ENCODE data around the gene SNX8. TPM values are rescaled to one million over a fixed set of nuclear protein-coding genes. Genes with fewer than 3 reads are reported as not detected.
"Not testable (repeated sequence)": the region's sequence is repeated elsewhere in the genome, so short reads cannot be mapped to it uniquely, and the experiment has no call there.

The SNX8 gene
- total RNA-seq, 2 experiments from 2014 or later: 47.6 to 49.6 TPM

GRCh38 chr7:2271273-2272026, 42.8 kb downstream of the SNX8 start:
- CTCF ChIA-PET: no interaction called here
- POLR2A ChIA-PET: no interaction called here

- POLR2A ChIA-PET: no interaction called here
- CTCF ChIA-PET: interaction anchor here (1.0 kb wide), 1 partner anchor 18 kb away, joined by 3 read pairs; no protein-coding TSS in a partner anchor
Measured at GRCh38 chr7:2270495-2270894, 43.7 kb downstream of the SNX8 start.

- CTCF ChIA-PET: interaction anchor here (1.0 kb wide), 1 partner anchor 19 kb away, joined by 3 read pairs; no protein-coding TSS in a partner anchor
- POLR2A ChIA-PET: no interaction called here
Measured at GRCh38 chr7:2269991-2270460, 44.2 kb downstream of the SNX8 start.

DNA sequence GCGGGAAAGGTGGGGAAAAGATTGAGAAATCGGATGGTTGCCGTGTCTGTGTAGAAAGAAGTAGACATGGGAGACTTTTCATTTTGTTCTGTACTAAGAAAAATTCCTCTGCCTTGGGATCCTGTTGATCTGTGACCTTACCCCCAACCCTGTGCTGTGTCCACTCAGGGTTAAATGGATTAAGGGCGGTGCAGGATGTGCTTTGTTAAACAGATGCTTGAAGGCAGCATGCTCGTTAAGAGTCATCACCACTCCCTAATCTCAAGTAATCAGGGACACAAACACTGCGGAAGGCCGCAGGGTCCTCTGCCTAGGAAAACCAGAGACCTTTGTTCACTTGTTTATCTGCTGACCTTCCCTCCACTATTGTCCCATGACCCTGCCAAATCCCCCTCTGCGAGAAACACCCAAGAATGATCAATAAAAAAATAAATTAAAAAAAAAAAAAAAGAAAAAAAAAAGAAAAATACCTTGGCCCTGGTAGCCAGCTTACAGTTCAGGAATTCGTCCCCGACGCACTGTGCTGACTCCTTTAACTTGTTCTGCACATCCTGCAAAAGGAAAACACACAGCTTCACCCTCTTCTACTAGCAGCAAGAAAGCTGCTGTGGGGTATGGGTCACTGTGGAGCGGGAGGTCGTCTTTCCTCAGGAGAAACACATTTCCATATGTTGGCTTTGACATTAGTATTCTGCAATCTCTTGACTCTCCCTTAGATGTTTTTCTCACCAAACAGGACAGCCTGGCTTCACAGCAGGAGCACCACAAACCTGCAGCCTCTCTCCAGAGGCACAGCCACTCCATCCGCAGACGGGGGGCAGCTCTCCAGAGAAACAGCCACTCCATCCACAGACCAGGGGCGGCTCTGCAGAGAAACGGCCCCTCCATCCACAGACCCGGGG, 44.9 kb downstream of the SNX8 start:
- POLR2A ChIA-PET, CTCF ChIA-PET: not testable (repeated sequence)

GRCh38 chr7:2266911-2267310, 47.3 kb downstream of the SNX8 start:
- ChIA-PET CTCF (no interaction called here), POLR2A (no interaction called here)

DNA sequence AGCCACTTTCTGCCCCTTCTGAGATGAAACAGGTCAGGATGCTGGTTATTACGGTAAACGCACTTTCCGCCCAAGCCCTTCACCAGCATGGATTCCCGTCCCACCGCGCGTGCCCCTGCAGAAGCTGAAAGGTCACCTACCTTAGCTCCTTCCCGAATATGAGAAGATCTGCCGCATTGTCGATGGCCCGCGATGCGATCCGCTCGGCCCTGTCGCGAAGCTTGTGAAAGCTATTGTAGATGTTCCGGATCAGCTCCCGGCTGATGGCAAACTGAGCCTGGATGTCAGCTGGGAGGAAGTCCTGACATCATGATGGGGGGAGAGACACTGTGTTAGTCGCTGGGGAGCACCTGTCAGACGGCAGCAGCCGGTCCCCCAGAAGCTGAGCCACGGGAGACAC, 50.1 kb downstream of the SNX8 start:
- CTCF ChIA-PET: no interaction called here
- POLR2A ChIA-PET: no interaction called here

DNA sequence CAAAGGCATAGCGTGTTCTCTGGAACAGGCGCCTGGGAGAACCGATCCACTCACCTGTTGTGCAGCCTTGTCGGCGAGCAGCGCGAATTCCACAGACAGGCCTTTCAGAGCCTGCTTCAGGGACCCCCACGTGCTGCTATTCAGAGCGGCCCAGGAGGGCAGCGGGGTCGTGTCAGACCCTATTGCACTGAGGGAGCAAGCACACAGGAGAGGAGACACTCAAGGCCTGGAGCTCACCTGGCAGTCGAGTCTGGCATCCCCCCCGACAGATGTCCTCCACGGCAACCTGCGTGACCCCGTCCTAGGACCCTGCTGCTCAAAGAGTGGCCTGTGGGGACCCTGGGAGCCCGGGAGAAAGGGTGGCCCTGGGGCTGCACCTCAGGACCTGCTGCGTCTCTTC, 51.1 kb downstream of the SNX8 start:
- POLR2A ChIA-PET: no interaction called here
- CTCF ChIA-PET: no interaction called here

DNA sequence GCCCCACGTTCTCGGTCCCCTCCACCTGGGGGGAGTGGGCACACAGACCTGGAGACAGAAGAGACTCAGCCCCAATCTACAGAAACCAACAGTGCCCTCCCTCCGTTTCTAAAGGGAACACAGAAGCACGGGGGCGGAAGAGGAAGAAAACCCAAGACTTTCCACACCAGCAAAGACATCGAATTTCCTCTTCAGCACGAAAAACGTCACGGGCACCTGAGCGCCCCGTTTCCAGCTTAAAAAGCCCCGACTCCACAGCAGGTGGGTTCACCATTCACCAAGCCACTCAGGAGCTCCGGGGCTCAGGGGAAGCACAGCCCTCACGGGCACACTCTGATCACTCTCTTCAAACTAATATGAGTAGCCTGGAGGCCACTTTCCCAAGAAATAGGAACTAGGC, 52.6 kb downstream of the SNX8 start:
- ChIA-PET POLR2A (no interaction called here), CTCF (interaction anchor here (1.4 kb wide), 1 partner anchor 19 kb away, joined by 3 read pairs; the partner anchor contains the start of genes MRM2 and NUDT1)

DNA sequence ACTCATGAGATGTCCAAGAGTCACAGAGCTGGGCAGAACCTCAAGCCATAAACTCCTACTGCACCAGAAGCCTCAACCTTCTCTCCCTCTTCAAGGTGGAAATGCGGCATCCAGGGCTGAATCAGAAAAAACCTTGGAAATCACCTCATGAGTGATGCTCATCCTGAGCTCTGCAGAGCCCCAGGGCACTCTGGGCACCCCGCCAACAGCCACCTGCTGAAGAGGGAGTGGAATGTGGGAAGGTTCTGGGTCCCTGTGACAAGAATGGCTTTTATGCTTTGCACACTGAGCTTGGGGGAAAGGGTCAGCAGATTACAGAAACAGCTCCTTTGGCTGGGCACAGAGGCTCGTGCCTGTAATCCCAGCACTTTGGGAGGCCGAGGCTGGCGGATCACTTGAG, 53.4 kb downstream of the SNX8 start:
- CTCF ChIA-PET: interaction anchor here (1.4 kb wide), 1 partner anchor 18 kb away, joined by 3 read pairs; the partner anchor contains the start of genes MRM2 and NUDT1
- POLR2A ChIA-PET: no interaction called here

- CTCF ChIA-PET: interaction anchor here (0.6 kb wide), 1 partner anchor 87 kb away, joined by 3 read pairs; no protein-coding TSS in a partner anchor
Measured at GRCh38 chr7:2259480-2259879, 54.8 kb downstream of the SNX8 start.

GRCh38 chr7:2258661-2259365, 55.4 kb downstream of the SNX8 start:
- CTCF ChIA-PET: interaction anchor here (0.6 kb wide), 1 partner anchor 88 kb away, joined by 3 read pairs; no protein-coding TSS in a partner anchor
- POLR2A ChIA-PET: interaction anchor here (0.9 kb wide), 1 partner anchor 14 kb away, joined by 3 read pairs; no protein-coding TSS in a partner anchor

More at GRCh38 chr7:2259480-2259879, 54.8 kb downstream of the SNX8 start:
- POLR2A ChIA-PET: interaction anchor here (0.9 kb wide), 1 partner anchor 14 kb away, joined by 3 read pairs; no protein-coding TSS in a partner anchor

DNA sequence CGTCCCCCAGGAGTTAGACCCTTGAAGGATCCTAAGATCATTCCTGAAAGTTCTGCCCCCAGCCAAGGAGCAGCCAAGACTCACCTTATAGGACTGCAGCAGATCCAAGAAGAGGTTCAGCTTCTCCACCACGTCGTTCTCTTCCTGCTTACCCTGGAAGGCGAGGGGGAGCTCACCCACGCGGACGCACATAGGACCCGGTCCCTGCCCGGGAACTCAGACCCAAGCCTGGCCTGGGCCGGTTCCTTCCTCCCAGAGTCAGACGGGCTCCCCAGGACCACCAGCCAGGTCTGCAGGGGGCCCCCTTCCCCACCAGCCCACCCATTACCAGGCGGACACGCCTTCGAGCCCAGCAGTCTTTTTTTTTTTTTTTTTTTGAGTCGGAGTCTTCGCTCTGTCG, 56.6 kb downstream of the SNX8 start:
- CTCF ChIA-PET: no interaction called here

DNA sequence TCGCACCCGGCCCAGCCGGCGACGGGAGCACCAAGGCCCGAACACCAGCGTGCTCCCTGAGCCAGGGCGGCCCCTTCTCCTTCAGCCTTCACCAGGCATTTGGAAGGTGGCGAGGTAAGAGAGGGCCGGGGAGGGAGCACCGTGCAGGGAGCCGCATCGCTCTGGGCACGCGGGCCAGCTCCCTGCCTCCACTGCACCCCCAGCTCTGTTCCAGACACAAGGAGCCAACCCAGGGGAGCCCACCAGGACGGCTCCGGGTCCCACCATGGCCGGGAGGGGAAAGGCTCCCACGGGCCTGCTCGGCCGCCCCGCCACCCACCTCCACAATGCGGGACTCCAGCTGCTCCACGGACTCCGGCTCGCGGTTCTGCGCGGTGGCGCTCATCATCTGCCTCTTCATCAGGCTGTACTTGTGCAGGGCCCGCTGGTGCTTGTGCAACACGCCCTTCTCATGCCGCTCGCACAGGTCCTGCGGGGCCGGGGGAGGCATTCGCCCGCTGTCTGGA, 57.1 kb downstream of the SNX8 start:
- CTCF ChIA-PET: no interaction called here
- POLR2A ChIA-PET: no interaction called here

More for the DNA sequence above, 56.6 kb downstream of the SNX8 start:
- POLR2A ChIA-PET: no interaction called here

- POLR2A ChIA-PET: no interaction called here
- CTCF ChIA-PET: interaction anchor here (1.6 kb wide), 1 partner anchor 91 kb away, joined by 3 read pairs; no protein-coding TSS in a partner anchor
Measured at GRCh38 chr7:2256306-2257045, 57.8 kb downstream of the SNX8 start.

- CTCF ChIA-PET: interaction anchor here (1.3 to 1.6 kb wide), 2 partner anchors 92 to 213 kb away, joined by 3 read pairs; no protein-coding TSS in a partner anchor
- POLR2A ChIA-PET: no interaction called here
Measured at GRCh38 chr7:2255145-2256139, 58.8 kb downstream of the SNX8 start.

DNA sequence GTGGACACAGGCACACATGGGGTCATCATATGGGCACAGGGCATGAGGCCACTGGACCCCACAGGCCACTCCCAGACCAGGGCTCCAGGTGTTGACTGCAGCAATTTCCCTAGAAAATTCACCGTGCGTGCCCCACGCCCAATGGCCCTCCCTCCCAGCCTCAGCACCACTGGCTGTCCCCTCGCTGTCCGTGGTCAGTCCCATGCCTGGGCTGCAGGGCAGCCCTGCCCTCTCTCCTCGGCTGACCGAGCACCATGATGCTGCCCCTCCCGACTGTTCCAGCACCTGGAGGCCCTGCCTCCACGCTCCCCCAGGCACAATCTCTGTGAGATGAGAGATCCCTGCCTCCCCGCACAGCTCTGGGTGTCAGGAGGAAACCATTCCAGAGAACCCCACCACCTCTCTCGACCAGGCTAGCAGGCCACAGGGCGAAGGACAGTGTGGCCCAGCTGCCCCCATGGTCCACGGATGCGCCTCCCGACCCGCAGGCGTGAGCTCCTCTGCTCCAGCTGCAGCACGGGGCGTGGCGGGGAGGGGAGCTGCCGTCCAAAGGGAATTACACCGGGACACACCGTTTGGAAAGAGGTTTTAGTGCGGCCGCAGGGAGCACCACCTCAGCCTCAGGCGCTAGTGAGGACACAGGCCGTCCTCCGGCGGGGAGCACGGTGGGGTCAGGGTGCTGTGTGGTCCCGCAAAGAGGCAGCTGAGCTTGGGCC, 59.7 kb downstream of the SNX8 start:
- ChIA-PET CTCF (interaction anchor here (1.3 kb wide), 1 partner anchor 214 kb away, joined by 3 read pairs; no protein-coding TSS in a partner anchor), POLR2A (no interaction called here)

Measured in activated CD8-positive, alpha-beta memory T cell treated with anti-CD3 and anti-CD28 coated beads for 36 hours (primary cell).